Left lung (tissue), 10 donors: ENCODE data around the gene CEP89. TPM values are rescaled to one million over a fixed set of nuclear protein-coding genes. Genes with fewer than 3 reads are reported as not detected.
A peak's percentile ranks its signal among the peaks of the same experiment; 100 is the strongest.
"Not testable (repeated sequence)": the region's sequence is repeated elsewhere in the genome, so short reads cannot be mapped to it uniquely, and the experiment has no call there.

Source experiments
- ATAC-seq: fragments of 200-7000 bp; cut with Tn5 transposase; one replicate; pipeline ENCODE4 v1.9.1; 2020; ENCODE audit warnings: moderate library complexity
- DNase-seq, 4 donors: peaks; one replicate each; pipeline ENCODE4 v3.0.0-alpha.2; 2013 to 2020
- H3K27ac ChIP-seq, 2 donors: fragments of 200-600 bp; sonication (generic) in 1 of 2; one replicate each; pipeline versions ENCODE4 v1.5.0 to v1.8.0; 2020 to 2021
- H3K27me3 ChIP-seq, 2 donors: fragments of 200-600 bp; sonication (generic) in 1 of 2; one replicate each; pipeline versions ENCODE4 v1.5.0 to v1.8.0; 2020 to 2021
- H3K36me3 ChIP-seq, 2 donors: fragments of 200-600 bp; sonication (generic) in 1 of 2; one replicate each; pipeline versions ENCODE4 v1.5.0 to v1.8.0; 2020 to 2021
- H3K4me1 ChIP-seq, 2 donors: fragments of 200-600 bp; one replicate each; pipeline ENCODE4 v1.8.0; 2021
- H3K4me3 ChIP-seq, 2 donors: fragments of 200-600 bp; sonication (generic) in 1 of 2; one replicate each; pipeline versions ENCODE4 v1.5.0 to v1.8.0; 2020 to 2021; ENCODE audit warnings: mild to moderate bottlenecking in 1 of 2
- H3K9me3 ChIP-seq, 2 donors: fragments of 200-600 bp; sonication (generic) in 1 of 2; one replicate each; pipeline versions ENCODE4 v1.5.0 to v1.8.0; 2020 to 2021
- intact Hi-C, 2 donors: fragments of 100-400 bp; cut with DNase I; formaldehyde crosslinking; loops; one replicate each; pipeline versions ENCODE4 v1.11.2 to v1.14.2; 2022
- polyA plus RNA-seq, 6 donors: library from polyadenylated mRNA; unstranded; fragments of 120-200 nt; gene quantifications; one replicate each; pipeline ENCODE4 v1.2.1, GENCODE V29; 2013; ENCODE audit not compliant: insufficient read length in 6 of 6
- total RNA-seq, 2 donors: library from RNA; stranded (reverse); fragmentation: NEBNext Ultra II Directional; extraction: Animal tissue kit (Norgen Biotek cat#: 25700); gene quantifications; one replicate each; pipeline ENCODE4 v1.2.1, GENCODE V29; 2021
- TF ChIP-seq, protein P1 (sequence below), 2 donors: fragments of 200-600 bp; sonication (generic) in 1 of 2; IDR thresholded peaks; one replicate each; pipeline versions ENCODE4 v1.5.0 to v1.8.0; 2021; ENCODE audit warnings: antibody characterized with exemption in 2 of 2
- donor health status: DM: no; HTN: yes; CAD: no.
- donor health status: DM: no; HTN: no; CAD: no.

CEP89 gene
- total and polyA plus RNA-seq, 8 donors: 19.1 to 37.9 (median 32.3) TPM

DNA sequence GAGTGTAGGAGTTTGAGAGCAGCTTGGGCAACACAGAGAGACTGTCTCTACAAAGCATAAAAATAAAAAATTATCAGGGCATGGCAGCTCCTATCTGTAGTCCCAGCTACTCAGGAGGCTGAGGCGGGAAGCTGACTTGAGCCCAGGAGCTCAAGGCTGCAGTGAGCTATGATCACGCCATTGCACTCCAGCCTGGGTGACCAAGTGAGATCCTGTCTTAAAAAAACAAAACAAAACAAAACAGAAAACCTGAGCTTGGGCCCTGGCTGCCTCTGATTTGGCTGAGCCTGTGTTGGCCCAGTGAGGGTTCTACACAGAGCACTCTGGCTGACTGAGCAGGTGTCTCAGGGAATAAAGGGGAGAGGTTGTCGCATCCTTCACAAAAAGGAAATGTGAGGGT is 110.2 kb downstream of the CEP89 start:
- ATAC-seq: no peak
- Histone ChIP-seq H3K9me3 (no peaks in the 10 kb centered on the region), H3K4me3 (no peak overlapping the region), H3K4me1 (no peaks in the 10 kb centered on the region), H3K27ac (no peak overlapping the region), H3K36me3 (no peaks in the 10 kb centered on the region), H3K27me3 (no peaks in the 10 kb centered on the region)
- TF ChIP-seq, protein P1, sequence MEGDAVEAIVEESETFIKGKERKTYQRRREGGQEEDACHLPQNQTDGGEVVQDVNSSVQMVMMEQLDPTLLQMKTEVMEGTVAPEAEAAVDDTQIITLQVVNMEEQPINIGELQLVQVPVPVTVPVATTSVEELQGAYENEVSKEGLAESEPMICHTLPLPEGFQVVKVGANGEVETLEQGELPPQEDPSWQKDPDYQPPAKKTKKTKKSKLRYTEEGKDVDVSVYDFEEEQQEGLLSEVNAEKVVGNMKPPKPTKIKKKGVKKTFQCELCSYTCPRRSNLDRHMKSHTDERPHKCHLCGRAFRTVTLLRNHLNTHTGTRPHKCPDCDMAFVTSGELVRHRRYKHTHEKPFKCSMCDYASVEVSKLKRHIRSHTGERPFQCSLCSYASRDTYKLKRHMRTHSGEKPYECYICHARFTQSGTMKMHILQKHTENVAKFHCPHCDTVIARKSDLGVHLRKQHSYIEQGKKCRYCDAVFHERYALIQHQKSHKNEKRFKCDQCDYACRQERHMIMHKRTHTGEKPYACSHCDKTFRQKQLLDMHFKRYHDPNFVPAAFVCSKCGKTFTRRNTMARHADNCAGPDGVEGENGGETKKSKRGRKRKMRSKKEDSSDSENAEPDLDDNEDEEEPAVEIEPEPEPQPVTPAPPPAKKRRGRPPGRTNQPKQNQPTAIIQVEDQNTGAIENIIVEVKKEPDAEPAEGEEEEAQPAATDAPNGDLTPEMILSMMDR (IDR thresholded peaks at IDR 0.05): no peak
- DNase-seq: no peak
- intact Hi-C loops: no loop called here

DNA sequence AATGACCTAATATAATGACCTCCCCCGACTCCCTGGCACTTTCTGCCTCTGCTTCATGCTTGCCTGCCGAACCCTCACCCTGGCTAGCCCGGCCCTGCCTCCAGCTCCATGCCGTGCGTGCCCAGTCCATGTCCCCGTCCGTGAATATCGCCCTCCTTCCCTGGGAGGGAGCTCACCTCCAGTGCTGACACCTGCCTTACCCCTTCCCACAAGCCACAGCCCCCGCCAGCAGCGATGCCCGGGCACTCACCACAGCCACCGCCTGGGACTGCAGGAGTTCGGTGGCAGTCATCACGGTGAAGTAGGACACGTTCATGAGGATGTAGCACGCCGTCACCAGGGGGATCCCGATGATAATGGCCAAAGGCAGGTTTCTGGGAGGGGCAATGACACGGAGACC is 112.2 kb downstream of the CEP89 start:
- no peak for ATAC-seq
- TF ChIP-seq, protein P1 (IDR thresholded peaks at IDR 0.05): no peak
- H3K4me3 ChIP-seq: no peak overlapping the region

DNA sequence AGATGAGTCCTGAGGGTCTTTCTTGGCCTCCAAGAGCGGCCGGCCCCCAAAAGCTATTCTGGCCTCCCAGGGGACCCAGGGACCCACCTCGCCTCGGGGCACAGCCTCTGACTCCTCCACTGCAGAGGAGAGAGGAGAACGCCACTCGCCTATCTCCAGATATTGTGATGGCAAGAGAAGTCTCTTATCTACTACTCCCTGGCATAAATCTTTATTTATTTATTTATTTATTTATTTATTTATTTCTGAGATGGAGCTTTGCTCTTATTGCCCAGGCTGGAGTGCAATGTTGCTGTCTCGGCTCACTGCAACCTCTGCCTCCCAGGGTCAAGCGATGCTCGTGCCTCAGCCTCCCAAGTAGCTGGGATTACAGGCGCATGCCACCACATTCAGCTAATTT is 113.2 kb downstream of the CEP89 start:
- Histone ChIP-seq H3K27ac (no peak overlapping the region), H3K4me3 (no peak overlapping the region), H3K9me3 (no peaks in the 10 kb centered on the region), H3K4me1 (no peaks in the 10 kb centered on the region), H3K36me3 (no peaks in the 10 kb centered on the region), H3K27me3 (no peaks in the 10 kb centered on the region)
- TF ChIP-seq, protein P1 (IDR thresholded peaks at IDR 0.05): no peak
- DNase-seq: peak in 2 of 4 donors; percentile 10 to 35
- no peak for ATAC-seq
- intact Hi-C loops: no loop called here

More for the DNA sequence above, 112.2 kb downstream of the CEP89 start:
- H3K36me3 ChIP-seq: no peaks in the 10 kb centered on the region
- no peaks in the 10 kb centered on the region for H3K9me3 ChIP-seq
- no peaks in the 10 kb centered on the region for H3K4me1 ChIP-seq
- H3K27me3 ChIP-seq: no peaks in the 10 kb centered on the region
- H3K27ac ChIP-seq: no peak overlapping the region
- intact Hi-C loops: no loop called here
- no peak for DNase-seq

DNA sequence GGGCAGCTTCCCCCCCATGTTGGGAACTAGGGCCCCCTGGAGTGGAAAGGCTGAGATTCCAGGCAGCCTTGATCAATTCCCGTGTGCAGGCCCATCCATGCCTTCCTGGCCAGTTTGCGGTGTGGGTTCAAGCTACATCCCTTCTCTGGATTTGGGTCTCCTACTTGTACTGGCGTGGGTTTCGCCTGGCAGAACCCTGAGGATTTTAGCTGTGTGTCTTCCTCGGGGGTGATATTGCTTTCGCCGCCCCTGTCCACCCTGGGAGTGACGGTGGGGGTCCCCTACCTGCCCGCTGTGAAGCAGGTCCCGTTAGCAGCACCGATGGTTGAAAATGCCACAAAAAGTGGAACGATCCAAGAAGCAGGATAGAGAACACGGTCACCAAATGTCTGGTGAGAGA is 113.6 kb downstream of the CEP89 start:
- Histone ChIP-seq H3K27ac (no peak overlapping the region), H3K36me3 (no peaks in the 10 kb centered on the region), H3K9me3 (no peaks in the 10 kb centered on the region), H3K4me3 (no peak overlapping the region), H3K4me1 (no peaks in the 10 kb centered on the region), H3K27me3 (no peaks in the 10 kb centered on the region)
- peak in 1 of 4 donors; percentile 9 for DNase-seq
- intact Hi-C loops: no loop called here
- TF ChIP-seq, protein P1 (IDR thresholded peaks at IDR 0.05): no peak
- ATAC-seq: no peak

DNA sequence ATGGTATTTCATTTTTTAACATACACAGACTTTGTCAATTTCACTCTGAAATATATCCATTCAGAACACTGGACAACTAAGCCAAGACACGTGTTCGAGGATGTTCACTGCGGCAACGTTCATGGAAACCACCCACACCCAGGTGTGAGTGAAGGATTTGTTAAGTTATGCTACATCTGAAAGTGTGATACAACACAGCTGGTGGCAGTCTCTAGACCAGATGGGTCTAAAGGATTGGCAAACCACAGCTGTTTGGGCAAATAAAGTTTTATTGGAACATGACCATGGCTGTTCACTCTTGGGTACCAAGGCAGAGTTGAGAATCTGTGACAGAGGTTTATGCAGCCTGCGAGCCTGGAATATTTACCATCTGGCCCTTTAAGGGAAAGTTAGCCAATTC is 114.2 kb downstream of the CEP89 start:
- Histone ChIP-seq H3K27me3 (no peaks in the 10 kb centered on the region), H3K4me3 (no peak overlapping the region), H3K36me3 (no peaks in the 10 kb centered on the region), H3K27ac (no peak overlapping the region), H3K4me1 (no peaks in the 10 kb centered on the region), H3K9me3 (no peaks in the 10 kb centered on the region)
- TF ChIP-seq, protein P1 (IDR thresholded peaks at IDR 0.05): no peak
- intact Hi-C loops: no loop called here
- ATAC-seq (no peak), DNase-seq (peak in 1 of 4 donors; percentile 4)

DNA sequence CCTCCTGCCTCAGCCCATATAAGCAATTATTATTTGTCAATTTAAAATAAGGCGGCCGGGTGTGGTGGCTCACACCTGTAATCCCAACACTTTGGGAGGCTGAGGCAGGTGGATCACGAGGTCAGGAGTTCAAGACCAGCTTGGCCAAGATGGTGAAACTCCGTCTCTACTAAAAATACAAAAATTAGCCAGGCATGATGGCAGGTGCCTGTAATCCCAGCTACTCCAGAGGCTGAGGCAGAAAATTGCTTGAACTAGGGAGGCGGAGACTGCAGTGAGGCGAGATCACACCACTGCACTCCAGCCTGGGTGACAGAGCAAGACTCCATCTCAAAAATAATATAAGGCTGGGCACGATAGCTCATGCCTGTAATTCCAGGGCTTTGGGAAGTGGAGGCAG is 114.9 kb downstream of the CEP89 start:
- DNase-seq, H3K9me3 ChIP-seq, H3K4me3 ChIP-seq, ATAC-seq, H3K27me3 ChIP-seq, H3K36me3 ChIP-seq, H3K27ac ChIP-seq, H3K4me1 ChIP-seq, intact Hi-C loops: not testable (repeated sequence)
